ENCODE results near the gene SPDYC.
A peak's percentile ranks its signal among the peaks of the same experiment; 100 is the strongest.
"Not testable (repeated sequence)": the region's sequence is repeated elsewhere in the genome, so short reads cannot be mapped to it uniquely, and the experiment has no call there.

Gene SPDYC

DNA sequence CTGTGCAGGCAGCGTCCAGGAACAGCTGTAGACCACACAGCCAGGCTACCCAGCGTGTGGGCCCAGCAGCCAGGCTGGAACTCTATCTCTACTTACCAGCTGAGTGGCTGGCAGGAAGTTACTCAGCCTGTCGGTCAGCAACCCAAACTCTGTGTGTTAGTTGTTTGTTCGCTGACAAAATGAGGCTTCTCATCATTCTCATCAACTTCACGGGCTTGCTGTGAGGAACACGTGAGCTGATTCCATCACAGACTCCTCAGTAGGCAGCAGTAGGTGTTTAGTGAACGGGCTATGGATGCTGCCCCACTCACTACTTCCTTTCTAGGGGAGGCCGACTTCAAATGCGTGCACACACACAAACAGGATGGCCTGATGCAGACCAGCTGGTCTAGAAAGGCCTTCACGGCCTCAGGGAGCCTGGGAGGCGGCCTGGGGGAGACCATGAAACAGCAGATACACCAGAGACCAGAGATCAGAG lies 830 bp upstream of the SPDYC start:
- DNase-seq (ENCODE audit: low read depth), result no peak

- no peak for DNase-seq (ENCODE audit: low read depth)
Observed at GRCh38 chr11:65172600-65172999, 2.6 kb downstream of the SPDYC start.

DNA sequence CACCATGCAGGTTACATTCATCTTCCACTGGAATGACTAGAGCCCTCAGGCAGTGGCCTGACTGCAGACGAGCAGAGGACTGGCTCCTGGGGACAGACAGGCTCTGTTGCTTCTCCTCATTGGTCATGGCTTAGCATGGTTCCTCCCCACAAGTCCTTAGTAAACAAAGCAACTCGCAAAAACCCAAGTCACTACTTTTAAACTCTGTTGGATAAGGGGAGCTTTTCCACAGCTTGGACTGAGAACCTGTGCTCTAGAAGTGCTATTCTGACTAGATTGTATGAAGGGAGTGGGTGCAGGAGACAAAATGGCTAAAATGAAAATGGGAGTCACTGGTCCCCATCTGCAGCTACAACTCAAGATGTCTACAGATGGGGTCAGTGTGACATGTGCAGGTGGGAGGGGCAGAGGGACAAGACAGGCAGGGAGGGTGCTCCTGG lies 4.6 kb downstream of the SPDYC start:
- DNase-seq (ENCODE audit: low read depth), result not testable (repeated sequence)

DNA sequence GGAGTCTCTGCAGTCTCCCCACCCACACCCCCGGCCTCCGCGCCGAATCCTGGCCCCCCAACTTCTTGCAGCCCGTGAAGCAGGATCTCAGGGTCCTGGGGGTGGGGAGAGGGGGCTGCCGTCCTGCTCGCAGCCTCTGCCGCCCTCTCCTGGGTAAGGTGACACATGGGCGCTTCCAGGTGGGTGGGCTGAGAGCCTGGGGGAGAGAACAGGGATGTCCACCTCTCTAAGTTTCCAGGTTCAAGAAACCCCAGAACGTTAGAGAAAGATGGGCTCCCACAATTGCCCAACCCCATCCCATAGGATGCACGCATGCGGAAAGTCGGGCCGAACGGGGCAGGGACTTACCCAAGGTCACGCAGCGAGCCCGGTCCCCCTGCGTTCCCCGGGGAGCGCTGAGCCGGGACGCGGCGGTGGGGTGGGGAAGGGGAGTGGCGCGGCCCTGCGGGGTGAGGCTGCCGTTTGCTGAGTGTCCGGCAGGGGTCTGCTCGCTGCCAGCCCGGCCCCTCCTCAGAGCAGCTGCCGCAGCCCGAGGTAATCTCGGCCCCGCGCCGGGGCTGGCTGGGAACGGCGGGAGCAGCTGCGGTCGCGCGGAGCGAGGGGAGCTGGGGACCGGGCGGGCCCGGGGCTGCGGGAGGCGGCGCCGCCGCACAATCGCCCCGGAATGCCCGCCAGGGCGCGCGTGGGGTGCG lies 11.0 kb downstream of the SPDYC start:
- DNase-seq (ENCODE audit: low read depth), result no peak

- peak; percentile 89 for DNase-seq (ENCODE audit: low read depth)
Observed at GRCh38 chr11:65181569-65182257, 11.7 kb downstream of the SPDYC start, which contains the start of gene CAPN1. Gene CAPN1, plus strand, starts transcription at chr11:65181928. Its CDS starts 774 bp downstream, at chr11:65182702.

GRCh38 chr11:65182258-65183170 lies 12.5 kb downstream of the SPDYC start:
- DNase-seq (ENCODE audit: low read depth), result no peak

DNA sequence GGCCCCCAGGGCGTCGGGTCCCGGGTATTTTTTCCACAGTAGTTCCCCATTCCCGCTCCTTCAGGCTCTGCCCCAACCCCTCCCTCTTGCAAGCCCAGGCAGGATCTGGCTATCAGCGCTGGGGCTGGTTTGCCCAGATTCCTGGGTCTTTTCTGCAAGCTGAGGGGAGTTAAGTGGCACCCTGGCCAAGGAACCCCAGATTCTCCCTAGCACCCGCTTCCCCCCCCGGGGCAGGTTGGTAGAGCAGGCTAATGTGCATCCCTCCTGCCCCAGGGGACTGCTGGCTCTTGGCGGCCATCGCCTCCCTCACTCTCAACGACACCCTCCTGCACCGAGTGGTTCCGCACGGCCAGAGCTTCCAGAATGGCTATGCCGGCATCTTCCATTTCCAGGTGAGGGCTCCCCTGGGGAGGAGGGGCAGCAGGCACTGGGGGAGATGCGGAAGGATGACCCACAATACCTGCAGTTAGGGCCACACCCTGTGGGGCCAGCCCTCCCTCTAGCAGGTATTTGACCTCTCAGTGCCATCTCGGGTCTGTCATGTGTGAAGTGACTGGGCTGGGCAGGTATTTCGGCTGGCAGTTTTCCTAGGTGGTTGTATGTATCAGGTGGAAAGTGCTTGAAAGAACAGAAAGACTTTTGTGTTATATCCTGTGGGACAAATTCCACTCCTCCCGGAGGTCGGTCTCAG lies 13.3 kb downstream of the SPDYC start:
- no peak for DNase-seq (ENCODE audit: low read depth)

- no peak for DNase-seq (ENCODE audit: low read depth)
Observed at GRCh38 chr11:65184146-65184545, 14.1 kb downstream of the SPDYC start.

DNA sequence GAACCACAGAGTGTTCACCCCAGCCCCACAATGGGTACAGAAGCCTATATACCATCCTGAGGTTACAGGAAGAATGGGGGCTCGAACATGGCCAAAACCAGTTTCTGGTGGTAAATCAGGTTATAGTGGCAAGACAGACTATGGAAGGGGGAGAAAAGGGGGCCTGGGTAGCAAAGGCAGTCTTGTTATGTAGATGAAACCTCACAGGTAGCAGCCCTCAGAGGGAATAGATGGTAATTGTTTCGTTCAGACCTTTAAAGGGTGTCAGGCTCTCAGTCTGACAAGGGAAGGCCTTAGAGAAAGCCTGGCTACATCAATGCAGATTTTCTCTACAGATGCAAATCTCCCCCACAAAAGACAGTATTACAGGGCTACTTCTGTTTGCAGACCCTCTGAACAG lies 15.1 kb downstream of the SPDYC start:
- no peak for DNase-seq (ENCODE audit: low read depth)

GRCh38 chr11:65185869-65186341 lies 15.9 kb downstream of the SPDYC start:
- DNase-seq (ENCODE audit: low read depth), result no peak

GRCh38 chr11:65186701-65187100 lies 16.7 kb downstream of the SPDYC start:
- DNase-seq (ENCODE audit: low read depth), result no peak

- no peak for DNase-seq (ENCODE audit: low read depth)
Observed at GRCh38 chr11:65187146-65187675, 17.2 kb downstream of the SPDYC start.

GRCh38 chr11:65187971-65188461 lies 18.0 kb downstream of the SPDYC start:
- no peak for DNase-seq (ENCODE audit: low read depth)

DNA sequence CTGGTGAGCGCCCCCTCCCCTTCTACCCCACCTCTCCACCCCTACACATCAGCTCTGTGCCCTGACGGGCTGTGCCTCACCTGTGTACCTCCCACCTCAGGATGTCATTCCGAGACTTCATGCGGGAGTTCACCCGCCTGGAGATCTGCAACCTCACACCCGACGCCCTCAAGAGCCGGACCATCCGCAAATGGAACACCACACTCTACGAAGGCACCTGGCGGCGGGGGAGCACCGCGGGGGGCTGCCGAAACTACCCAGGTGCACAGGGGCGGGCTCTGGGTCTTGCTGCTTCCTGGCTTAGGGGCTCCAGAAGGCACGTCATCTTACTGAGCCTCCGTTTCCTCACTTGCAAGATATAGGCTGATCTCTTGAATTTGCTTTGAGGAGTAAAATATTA lies 18.5 kb downstream of the SPDYC start:
- no peak for DNase-seq (ENCODE audit: low read depth)

DNA sequence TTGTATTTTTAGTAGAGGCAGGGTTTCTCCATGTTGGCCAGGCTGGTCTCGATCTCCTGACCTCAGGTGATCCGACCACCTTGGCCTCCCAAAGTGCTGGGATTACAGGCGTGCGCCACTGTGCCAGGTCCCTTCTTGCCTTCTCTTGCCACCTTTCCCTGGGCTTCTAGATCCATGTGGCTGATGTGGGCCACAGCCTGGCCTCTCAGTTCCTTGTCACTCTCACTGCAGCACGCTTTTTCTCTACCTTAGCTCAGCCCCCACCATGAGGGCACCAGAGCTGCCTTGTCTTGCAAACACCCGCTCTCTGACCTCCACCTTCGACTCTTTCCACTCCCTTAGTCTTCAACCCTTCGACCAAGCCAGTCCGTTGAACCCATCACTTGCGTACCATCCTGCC lies 19.2 kb downstream of the SPDYC start:
- no peak for DNase-seq (ENCODE audit: low read depth)

GRCh38 chr11:65194564-65194963 lies 24.5 kb downstream of the SPDYC start:
- DNase-seq (ENCODE audit: low read depth), result no peak

GRCh38 chr11:65204143-65204542 lies 34.1 kb downstream of the SPDYC start:
- no peak for DNase-seq (ENCODE audit: low read depth)

- DNase-seq (ENCODE audit: low read depth), result no peak
Observed at GRCh38 chr11:65204646-65205601, 34.9 kb downstream of the SPDYC start.

GRCh38 chr11:65205602-65205967 lies 35.6 kb downstream of the SPDYC start:
- no peak for DNase-seq (ENCODE audit: low read depth)

DNA sequence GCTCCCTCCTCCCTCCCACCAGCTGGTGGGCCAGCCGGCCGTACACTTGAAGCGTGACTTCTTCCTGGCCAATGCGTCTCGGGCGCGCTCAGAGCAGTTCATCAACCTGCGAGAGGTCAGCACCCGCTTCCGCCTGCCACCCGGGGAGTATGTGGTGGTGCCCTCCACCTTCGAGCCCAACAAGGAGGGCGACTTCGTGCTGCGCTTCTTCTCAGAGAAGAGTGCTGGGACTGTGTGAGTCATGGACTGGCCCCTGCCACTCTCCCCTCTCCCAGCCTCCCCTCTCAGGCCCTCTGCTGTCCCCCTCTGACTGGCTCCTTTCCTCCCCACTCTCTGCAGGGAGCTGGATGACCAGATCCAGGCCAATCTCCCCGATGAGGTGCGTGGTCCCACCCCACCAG lies 36.4 kb downstream of the SPDYC start:
- no peak for DNase-seq (ENCODE audit: low read depth)
